Neural crest cell (in vitro differentiated cells): ENCODE data around the gene TEX11. TPM values are rescaled to one million over a fixed set of nuclear protein-coding genes. Genes with fewer than 3 reads are reported as not detected.
"Not testable (repeated sequence)": the region's sequence is repeated elsewhere in the genome, so short reads cannot be mapped to it uniquely, and the experiment has no call there.

ENCODE experiments used
- DNase-seq: peaks from one replicate; pipeline ENCODE4 v3.0.0; 2021; ENCODE audit warnings: low read depth, mixed read lengths, low spot score
- H3K27ac Mint-ChIP-seq: one replicate; pipeline ENCODE4 v1.8.0; 2021; ENCODE audit warnings: mild to moderate bottlenecking, mixed read lengths; ENCODE audit not compliant: unreplicated experiment
- H3K27me3 Mint-ChIP-seq: 2 replicates; pipeline ENCODE4 v1.8.0; 2021; ENCODE audit warnings: low read depth, mild to moderate bottlenecking, mixed read lengths
- H3K36me3 Mint-ChIP-seq: 2 replicates; pipeline ENCODE4 v1.8.0; 2021; ENCODE audit warnings: low read depth, mild to moderate bottlenecking, mixed read lengths
- H3K4me1 Mint-ChIP-seq: 2 replicates; pipeline ENCODE4 v1.8.0; 2021; ENCODE audit warnings: mixed read lengths
- H3K4me3 Mint-ChIP-seq: one replicate; pipeline ENCODE4 v1.8.0; 2021; ENCODE audit warnings: mild to moderate bottlenecking, mixed read lengths
- H3K9me3 Mint-ChIP-seq: 2 replicates; pipeline ENCODE4 v1.8.0; 2021; ENCODE audit warnings: mixed read lengths
- total RNA-seq: library from RNA; stranded (reverse); gene quantifications from 2 replicates; pipeline ENCODE4 v1.2.1, GENCODE V29; 2021
- TF ChIP-seq, protein P1 (sequence below): fragments of 200-600 bp; sonication (generic); conservative IDR thresholded peaks from 2 replicates; pipeline ENCODE4 v1.5.0; 2021; ENCODE audit warnings: antibody characterized with exemption, mild to moderate bottlenecking

The TEX11 gene
- total RNA-seq, 1 donor from 2014 or later: not detected

DNA sequence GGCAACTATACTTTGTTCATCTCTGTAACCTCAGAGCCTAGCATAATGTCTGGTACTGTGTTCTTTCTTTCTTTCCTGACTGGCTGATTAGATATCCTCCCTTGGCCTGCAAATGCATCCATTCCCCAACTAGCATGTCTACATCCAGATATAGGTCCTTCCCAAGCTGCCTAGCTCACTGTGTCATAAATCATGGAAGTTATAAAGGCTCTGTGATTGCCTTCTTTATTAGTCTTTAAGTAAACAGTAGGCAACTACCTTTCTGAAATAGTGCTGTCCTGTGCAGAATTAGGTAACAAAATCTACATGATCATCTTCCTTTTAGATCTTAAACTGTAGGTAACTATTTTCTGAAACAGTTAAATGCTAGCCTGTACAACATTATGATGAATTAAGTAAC is 239.4 kb downstream of the TEX11 start:
- Mint-ChIP-seq H3K4me3 (no peak overlapping the region), H3K27ac (no peak overlapping the region), H3K9me3 (peaks cover 3% of the 10 kb centered on the region), H3K27me3 (no peaks in the 10 kb centered on the region), H3K4me1 (no peaks in the 10 kb centered on the region), H3K36me3 (no peaks in the 10 kb centered on the region)
- no peak for DNase-seq
- TF ChIP-seq, protein P1, sequence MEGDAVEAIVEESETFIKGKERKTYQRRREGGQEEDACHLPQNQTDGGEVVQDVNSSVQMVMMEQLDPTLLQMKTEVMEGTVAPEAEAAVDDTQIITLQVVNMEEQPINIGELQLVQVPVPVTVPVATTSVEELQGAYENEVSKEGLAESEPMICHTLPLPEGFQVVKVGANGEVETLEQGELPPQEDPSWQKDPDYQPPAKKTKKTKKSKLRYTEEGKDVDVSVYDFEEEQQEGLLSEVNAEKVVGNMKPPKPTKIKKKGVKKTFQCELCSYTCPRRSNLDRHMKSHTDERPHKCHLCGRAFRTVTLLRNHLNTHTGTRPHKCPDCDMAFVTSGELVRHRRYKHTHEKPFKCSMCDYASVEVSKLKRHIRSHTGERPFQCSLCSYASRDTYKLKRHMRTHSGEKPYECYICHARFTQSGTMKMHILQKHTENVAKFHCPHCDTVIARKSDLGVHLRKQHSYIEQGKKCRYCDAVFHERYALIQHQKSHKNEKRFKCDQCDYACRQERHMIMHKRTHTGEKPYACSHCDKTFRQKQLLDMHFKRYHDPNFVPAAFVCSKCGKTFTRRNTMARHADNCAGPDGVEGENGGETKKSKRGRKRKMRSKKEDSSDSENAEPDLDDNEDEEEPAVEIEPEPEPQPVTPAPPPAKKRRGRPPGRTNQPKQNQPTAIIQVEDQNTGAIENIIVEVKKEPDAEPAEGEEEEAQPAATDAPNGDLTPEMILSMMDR: no peak

DNA sequence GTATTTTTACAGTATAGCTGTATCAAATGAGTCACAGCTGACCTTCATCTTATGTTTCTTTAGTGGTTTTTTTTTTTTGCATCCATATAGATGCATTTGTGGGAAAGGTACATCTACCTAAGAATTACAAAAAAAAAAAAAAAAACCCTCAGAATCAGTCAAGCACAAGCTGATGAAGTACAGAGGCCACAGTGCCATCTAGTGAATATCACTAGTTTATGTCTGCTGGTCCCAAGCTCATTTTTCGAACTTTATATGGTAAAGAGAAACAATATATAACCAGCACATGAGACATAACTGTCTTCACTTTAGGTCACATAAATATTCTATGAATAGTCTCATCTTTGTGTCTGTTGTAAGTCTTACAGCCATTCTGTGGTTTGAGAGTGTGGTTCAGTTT is 243.8 kb downstream of the TEX11 start:
- no peak for DNase-seq
- Mint-ChIP-seq H3K9me3 (peaks cover 3% of the 10 kb centered on the region), H3K27ac (no peak overlapping the region), H3K36me3 (no peaks in the 10 kb centered on the region), H3K4me3 (no peak overlapping the region), H3K4me1 (no peaks in the 10 kb centered on the region), H3K27me3 (peaks cover 2% of the 10 kb centered on the region)
- TF ChIP-seq, protein P1: peak; percentile 57

DNA sequence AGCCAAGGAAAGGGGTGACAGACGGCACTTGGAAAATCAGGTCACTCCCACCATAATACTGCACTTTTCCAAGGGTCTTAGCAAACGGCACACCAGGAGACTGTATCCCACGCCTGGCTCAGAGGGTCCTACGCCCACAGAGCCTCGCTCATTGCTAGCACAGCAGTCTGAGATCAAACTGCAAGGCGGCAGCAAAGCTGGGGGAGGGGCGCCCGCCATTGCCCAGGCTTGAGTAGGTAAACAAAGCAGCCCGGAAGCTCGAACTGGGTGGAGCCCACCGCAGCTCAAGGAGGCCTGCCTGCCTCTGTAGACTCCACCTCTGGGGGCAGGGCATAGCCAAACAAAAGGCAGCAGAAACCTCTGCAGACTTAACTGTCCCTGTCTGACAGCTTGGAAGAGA is 247.4 kb downstream of the TEX11 start:
- peak; percentile 5 for DNase-seq
- H3K4me1 Mint-ChIP-seq, H3K27me3 Mint-ChIP-seq, H3K36me3 Mint-ChIP-seq, H3K9me3 Mint-ChIP-seq: not testable (repeated sequence)
- Mint-ChIP-seq H3K27ac (peak overlapping the region; percentile 71), H3K4me3 (peak overlapping the region; percentile 31)

DNA sequence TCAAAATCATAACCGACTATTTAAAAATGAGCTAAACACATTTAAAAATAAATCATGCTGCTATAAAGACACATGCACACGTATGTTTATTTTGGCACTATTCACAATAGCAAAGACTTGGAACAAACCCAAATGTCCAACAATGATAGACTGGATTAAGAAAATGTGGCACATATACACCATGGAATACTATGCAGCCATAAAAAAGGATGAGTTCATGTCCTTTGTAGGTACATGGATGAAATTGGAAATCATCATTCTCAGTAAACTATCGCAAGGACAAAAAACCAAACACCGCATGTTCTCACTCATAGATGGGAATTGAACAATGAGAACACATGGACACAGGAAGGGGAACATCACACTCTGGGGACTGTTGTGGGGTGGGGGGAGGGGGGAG is 251.0 kb downstream of the TEX11 start:
- not testable (repeated sequence) for H3K27ac Mint-ChIP-seq, H3K27me3 Mint-ChIP-seq, H3K4me1 Mint-ChIP-seq, DNase-seq, H3K4me3 Mint-ChIP-seq, H3K9me3 Mint-ChIP-seq, H3K36me3 Mint-ChIP-seq

DNA sequence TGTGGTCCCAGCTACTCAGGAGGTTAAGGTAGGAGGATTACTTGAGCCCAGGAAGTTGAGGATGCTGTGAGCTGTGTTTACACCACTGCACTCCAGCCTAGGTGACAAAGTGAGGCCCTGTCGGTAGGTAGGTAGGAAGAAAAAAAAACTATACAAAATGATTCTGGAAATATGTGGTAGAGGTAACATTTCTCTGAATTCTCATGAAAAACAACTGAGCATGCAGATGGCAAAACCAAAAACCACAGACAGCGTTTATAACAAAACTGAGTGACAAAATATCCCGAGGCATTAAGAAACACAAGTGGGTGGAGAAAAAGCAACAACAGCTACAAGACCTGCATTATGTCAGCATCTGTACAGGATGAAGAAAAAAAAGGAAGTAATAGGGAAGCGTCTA is 252.2 kb downstream of the TEX11 start:
- H3K36me3 Mint-ChIP-seq: no peaks in the 10 kb centered on the region
- H3K27me3 Mint-ChIP-seq: no peaks in the 10 kb centered on the region
- H3K27ac Mint-ChIP-seq: no peak overlapping the region
- H3K9me3 Mint-ChIP-seq: peaks cover 2% of the 10 kb centered on the region
- no peaks in the 10 kb centered on the region for H3K4me1 Mint-ChIP-seq
- TF ChIP-seq, protein P1: no peak
- H3K4me3 Mint-ChIP-seq: no peak overlapping the region
- no peak for DNase-seq

DNA sequence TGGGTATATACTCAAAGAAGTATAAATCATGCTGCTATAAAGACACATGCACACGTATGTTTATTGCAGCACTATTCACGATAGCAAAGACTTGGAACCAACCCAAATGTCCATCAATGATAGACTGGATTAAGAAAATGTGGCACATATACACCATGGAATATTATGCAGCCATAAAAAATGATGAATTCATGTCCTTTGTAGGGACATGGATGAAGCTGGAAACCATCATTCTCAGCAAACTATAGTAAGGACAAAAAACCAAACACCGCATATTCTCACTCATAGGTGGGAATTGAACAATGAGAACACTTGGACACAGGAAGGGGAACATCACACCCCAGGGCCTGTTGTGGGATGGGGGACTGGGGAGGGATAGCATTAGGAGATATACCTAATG is 260.6 kb downstream of the TEX11 start:
- H3K9me3 Mint-ChIP-seq: peaks cover 16% of the 10 kb centered on the region
- H3K27ac Mint-ChIP-seq, H3K36me3 Mint-ChIP-seq, H3K4me3 Mint-ChIP-seq, H3K4me1 Mint-ChIP-seq, DNase-seq, H3K27me3 Mint-ChIP-seq: not testable (repeated sequence)

DNA sequence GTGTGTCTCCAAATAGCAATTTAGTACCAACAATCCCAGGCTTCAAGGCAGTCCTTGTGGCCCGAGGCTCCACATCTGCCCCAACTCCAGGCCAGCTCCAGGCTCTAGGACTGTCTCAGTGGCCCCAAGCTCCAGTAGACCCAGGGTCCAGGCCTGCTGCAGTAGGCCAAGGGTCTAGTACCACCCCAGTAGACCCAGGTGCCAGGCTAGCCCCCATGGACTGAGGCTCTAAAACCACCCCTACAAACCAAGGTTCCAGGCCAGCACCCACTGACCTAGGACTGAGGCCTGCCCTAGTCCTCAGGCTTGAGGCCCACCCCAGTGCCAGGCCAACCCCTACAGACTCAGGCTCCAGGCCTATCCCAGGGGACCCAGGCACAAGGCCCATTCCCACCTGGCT is 272.3 kb downstream of the TEX11 start:
- DNase-seq: no peak
- peaks cover 3% of the 10 kb centered on the region for H3K9me3 Mint-ChIP-seq
- no peak overlapping the region for H3K27ac Mint-ChIP-seq
- TF ChIP-seq, protein P1: no peak
- H3K4me3 Mint-ChIP-seq: no peak overlapping the region
- no peaks in the 10 kb centered on the region for H3K36me3 Mint-ChIP-seq
- no peaks in the 10 kb centered on the region for H3K27me3 Mint-ChIP-seq
- H3K4me1 Mint-ChIP-seq: no peaks in the 10 kb centered on the region
